CD4-positive, alpha-beta T cell (primary cell): ENCODE data around the gene SLCO4A1. TPM values are rescaled to one million over a fixed set of nuclear protein-coding genes. Genes with fewer than 3 reads are reported as not detected.

Experiments
- ATAC-seq: fragments of 200-7000 bp; cut with Tn5 transposase; one replicate; pipeline ENCODE4 v1.10.0; 2022; ENCODE audit warnings: mild to moderate bottlenecking; ENCODE audit not compliant: poor library complexity
- CTCF ChIA-PET: fragments of 350-600 bp; sonication (Branson Sonifier 250); formaldehyde crosslinking; loops from one replicate; lab custom pipeline; 2021; ENCODE audit warnings: antibody characterized with exemption, inconsistent platforms; lab: Charles Lee
- POLR2A ChIA-PET: fragments of 350-600 bp; sonication (Branson Sonifier 250); formaldehyde crosslinking; loops from one replicate; lab custom pipeline; 2021; ENCODE audit warnings: antibody characterized with exemption, inconsistent platforms; lab: Charles Lee
- DNase-seq, 14 experiments: peaks; one replicate each; pipeline ENCODE4 v3.0.0-alpha.2; 2013 to 2020; ENCODE audit warnings: mixed read lengths in 2 of 14
- H3K27ac ChIP-seq, 2 donors: one replicate each; pipeline versions ENCODE4 v1.5.1 to v1.7.0; 2013; ENCODE audit warnings: low read length in 2 of 2, low read depth in 1 of 2, mild to moderate bottlenecking in 1 of 2
- H3K27me3 ChIP-seq, 2 experiments: 1 replicate in 1 of 2; 2 replicates in 1 of 2; pipeline versions ENCODE4 v1.6.1 to v1.7.0; 2013; ENCODE audit warnings: low read length in 2 of 2, control low read depth in 1 of 2, mild to moderate bottlenecking in 1 of 2, moderate library complexity in 1 of 2; ENCODE audit not compliant: insufficient read depth in 2 of 2, control insufficient read depth in 1 of 2
- H3K36me3 ChIP-seq: one replicate; pipeline ENCODE4 v1.6.1; 2013; ENCODE audit warnings: low read length, control low read depth; ENCODE audit not compliant: insufficient read depth
- H3K4me1 ChIP-seq: one replicate; pipeline ENCODE4 v1.6.1; 2013; ENCODE audit warnings: low read length, control low read depth; ENCODE audit not compliant: insufficient read depth
- H3K4me3 ChIP-seq: one replicate; pipeline ENCODE4 v1.5.1; 2013; ENCODE audit warnings: mild to moderate bottlenecking, low read length, moderate library complexity
- H3K9me3 ChIP-seq, 2 experiments: 1 replicate in 1 of 2; 2 replicates in 1 of 2; pipeline versions ENCODE4 v1.6.1 to v1.7.0; 2013; ENCODE audit warnings: low read length in 2 of 2, mild to moderate bottlenecking in 2 of 2, control low read depth in 1 of 2, moderate library complexity in 1 of 2; ENCODE audit not compliant: control insufficient read depth in 1 of 2, insufficient read depth in 1 of 2
- H3K27ac Mint-ChIP-seq: one replicate; pipeline ENCODE4 v1.8.0; 2020; ENCODE audit warnings: mixed read lengths
- H3K27me3 Mint-ChIP-seq: one replicate; pipeline ENCODE4 v1.8.0; 2021; ENCODE audit warnings: mixed read lengths
- H3K36me3 Mint-ChIP-seq: one replicate; pipeline ENCODE4 v1.8.0; 2021; ENCODE audit warnings: low read depth, mixed read lengths
- H3K4me1 Mint-ChIP-seq: one replicate; pipeline ENCODE4 v1.8.0; 2021; ENCODE audit warnings: low read depth, mixed read lengths
- H3K4me3 Mint-ChIP-seq: one replicate; pipeline ENCODE4 v1.8.0; 2020; ENCODE audit warnings: mild to moderate bottlenecking, mixed read lengths
- H3K9me3 Mint-ChIP-seq: one replicate; pipeline ENCODE4 v1.8.0; 2020; ENCODE audit warnings: mixed read lengths
- intact Hi-C, 2 experiments: fragments of 100-400 bp; cut with DNase I in 1 of 2; cut with micrococcal nuclease in 1 of 2; formaldehyde crosslinking; loops; one replicate each; pipeline versions ENCODE4 v1.15.1 to v1.9.0; 2023 to 2025; cut with DNase I, micrococcal nuclease
- total RNA-seq, 174 experiments: library from RNA in 2 of 174; stranded (reverse) in 2 of 174; gene quantifications; one replicate each; pipeline ENCODE4 v1.2.3 and lab custom pipeline; 2021 to 2026
- TF ChIP-seq, protein P1 (sequence below): fragments of 200-600 bp; IDR thresholded peaks from one replicate; pipeline ENCODE4 v1.8.0; 2022; ENCODE audit warnings: antibody characterized with exemption, mild to moderate bottlenecking

Gene SLCO4A1
- total RNA-seq, 2 experiments from 2014 or later: 2.3 to 2.5 TPM

DNA sequence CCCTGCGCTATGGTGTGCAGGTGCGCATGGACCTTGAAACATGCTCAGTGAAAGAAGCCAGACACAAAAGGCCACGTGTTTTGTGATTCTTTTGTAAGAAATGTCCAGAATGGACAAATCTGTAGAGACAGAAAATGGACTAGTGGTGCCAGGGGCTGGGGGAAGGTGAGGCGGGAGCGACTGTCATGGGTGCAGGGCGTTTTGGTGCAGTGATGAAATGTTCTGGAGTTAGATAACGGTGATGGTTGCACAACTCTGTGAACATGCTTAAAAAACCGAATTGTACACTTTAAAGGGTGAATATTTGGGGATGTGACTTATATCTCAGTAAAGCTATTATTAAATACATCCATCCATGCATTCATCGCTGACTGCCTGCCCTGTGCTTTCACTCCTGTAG, 34.7 kb downstream of the SLCO4A1 start:
- no peaks in the 10 kb centered on the region for H3K27me3 ChIP-seq
- ChIA-PET POLR2A (no interaction called here), CTCF (no interaction called here)
- H3K9me3 ChIP-seq: no peaks in the 10 kb centered on the region
- no peak for ATAC-seq
- H3K36me3 Mint-ChIP-seq: no peaks in the 10 kb centered on the region
- H3K4me1 Mint-ChIP-seq: peaks cover 4% of the 10 kb centered on the region
- H3K27ac ChIP-seq: no peak overlapping the region
- no peak for DNase-seq
- H3K4me3 Mint-ChIP-seq: no peak overlapping the region
- intact Hi-C loops: no loop called here
- TF ChIP-seq, protein P1, sequence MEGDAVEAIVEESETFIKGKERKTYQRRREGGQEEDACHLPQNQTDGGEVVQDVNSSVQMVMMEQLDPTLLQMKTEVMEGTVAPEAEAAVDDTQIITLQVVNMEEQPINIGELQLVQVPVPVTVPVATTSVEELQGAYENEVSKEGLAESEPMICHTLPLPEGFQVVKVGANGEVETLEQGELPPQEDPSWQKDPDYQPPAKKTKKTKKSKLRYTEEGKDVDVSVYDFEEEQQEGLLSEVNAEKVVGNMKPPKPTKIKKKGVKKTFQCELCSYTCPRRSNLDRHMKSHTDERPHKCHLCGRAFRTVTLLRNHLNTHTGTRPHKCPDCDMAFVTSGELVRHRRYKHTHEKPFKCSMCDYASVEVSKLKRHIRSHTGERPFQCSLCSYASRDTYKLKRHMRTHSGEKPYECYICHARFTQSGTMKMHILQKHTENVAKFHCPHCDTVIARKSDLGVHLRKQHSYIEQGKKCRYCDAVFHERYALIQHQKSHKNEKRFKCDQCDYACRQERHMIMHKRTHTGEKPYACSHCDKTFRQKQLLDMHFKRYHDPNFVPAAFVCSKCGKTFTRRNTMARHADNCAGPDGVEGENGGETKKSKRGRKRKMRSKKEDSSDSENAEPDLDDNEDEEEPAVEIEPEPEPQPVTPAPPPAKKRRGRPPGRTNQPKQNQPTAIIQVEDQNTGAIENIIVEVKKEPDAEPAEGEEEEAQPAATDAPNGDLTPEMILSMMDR: no peak
- H3K9me3 Mint-ChIP-seq: no peaks in the 10 kb centered on the region
- no peaks in the 10 kb centered on the region for H3K36me3 ChIP-seq
- H3K4me3 ChIP-seq: no peak overlapping the region
- H3K27ac Mint-ChIP-seq: no peak overlapping the region
- peaks cover 3% of the 10 kb centered on the region for H3K4me1 ChIP-seq
- H3K27me3 Mint-ChIP-seq: no peaks in the 10 kb centered on the region

- Histone ChIP-seq H3K36me3 (no peaks in the 10 kb centered on the region), H3K27me3 (no peaks in the 10 kb centered on the region), H3K4me3 (no peak overlapping the region), H3K27ac (no peak overlapping the region), H3K4me1 (peaks cover 3% of the 10 kb centered on the region), H3K9me3 (no peaks in the 10 kb centered on the region)
- ChIA-PET CTCF (interaction anchor here (1.5 kb wide), 1 partner anchor 40 kb away, joined by 3 read pairs; no protein-coding TSS in a partner anchor), POLR2A (no interaction called here)
- no peak overlapping the region for H3K27ac Mint-ChIP-seq
- H3K4me3 Mint-ChIP-seq: no peak overlapping the region
- no peak for DNase-seq
- no peak for ATAC-seq
- TF ChIP-seq, protein P1: no peak
- no peaks in the 10 kb centered on the region for H3K27me3 Mint-ChIP-seq
- H3K36me3 Mint-ChIP-seq: no peaks in the 10 kb centered on the region
- intact Hi-C loops: no loop called here
- H3K9me3 Mint-ChIP-seq: no peaks in the 10 kb centered on the region
- peaks cover 4% of the 10 kb centered on the region for H3K4me1 Mint-ChIP-seq
Observed at GRCh38 chr20:62677678-62678077, 35.4 kb downstream of the SLCO4A1 start.

- Histone ChIP-seq H3K9me3 (no peaks in the 10 kb centered on the region), H3K4me1 (peaks cover 3% of the 10 kb centered on the region), H3K4me3 (no peak overlapping the region), H3K27me3 (no peaks in the 10 kb centered on the region), H3K27ac (no peak overlapping the region), H3K36me3 (no peaks in the 10 kb centered on the region)
- no peaks in the 10 kb centered on the region for H3K9me3 Mint-ChIP-seq
- H3K4me3 Mint-ChIP-seq: no peak overlapping the region
- ATAC-seq (no peak), DNase-seq (peak in 1 of 14 experiments; percentile 36)
- TF ChIP-seq, protein P1: no peak
- H3K36me3 Mint-ChIP-seq: no peaks in the 10 kb centered on the region
- CTCF ChIA-PET: interaction anchor here (1.5 kb wide), 1 partner anchor 40 kb away, joined by 3 read pairs; no protein-coding TSS in a partner anchor
- H3K27me3 Mint-ChIP-seq: no peaks in the 10 kb centered on the region
- POLR2A ChIA-PET: no interaction called here
- intact Hi-C loops: no loop called here
- peaks cover 4% of the 10 kb centered on the region for H3K4me1 Mint-ChIP-seq
- H3K27ac Mint-ChIP-seq: no peak overlapping the region
Observed at GRCh38 chr20:62678553-62678952, 36.2 kb downstream of the SLCO4A1 start.
